Right lobe of liver (tissue), 4 donors: Measurements from ENCODE around the gene BMPR2.

Experiments
- POLR2A ChIP-seq: fragments of 450-650 bp; IDR thresholded peaks from one replicate; pipeline ENCODE4 v1.6.1; 2017; ENCODE audit warnings: antibody characterized with exemption, mild to moderate bottlenecking
- TF ChIP-seq, protein P1 (sequence below), 4 donors: fragments of 200-600 bp in 3 of 4; fragments of 450-650 bp in 1 of 4; IDR thresholded peaks; one replicate each; pipeline versions ENCODE4 v1.5.1 to v1.8.0; 2016 to 2022; ENCODE audit warnings: antibody characterized with exemption in 4 of 4, mild to moderate bottlenecking in 2 of 4
- donor health status: DM: no; HTN: no; CAD: no.
- donor health status: DM: no; HTN: no; CAD: no.
- donor health status: DM: no; HTN: yes; CAD: no.

DNA sequence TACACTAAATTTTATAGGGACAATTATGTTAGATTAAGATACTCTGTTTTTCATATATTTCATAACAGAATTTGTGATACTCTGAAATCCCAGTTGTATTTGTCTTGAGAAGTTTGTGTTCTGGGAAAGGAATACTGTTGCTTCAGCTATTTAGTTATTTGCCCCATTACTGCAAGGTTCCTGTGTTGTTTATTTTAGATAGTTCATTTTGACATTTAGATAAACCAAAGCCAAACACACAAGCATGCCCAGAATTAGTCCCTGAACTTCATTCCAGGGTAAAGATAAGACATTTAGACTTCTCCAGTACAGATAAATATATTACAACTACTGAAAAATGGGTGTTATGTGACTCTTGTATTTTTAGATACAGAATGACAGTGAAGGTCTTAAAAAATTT is 74.7 kb downstream of the BMPR2 start:
- TF ChIP-seq, protein P1, sequence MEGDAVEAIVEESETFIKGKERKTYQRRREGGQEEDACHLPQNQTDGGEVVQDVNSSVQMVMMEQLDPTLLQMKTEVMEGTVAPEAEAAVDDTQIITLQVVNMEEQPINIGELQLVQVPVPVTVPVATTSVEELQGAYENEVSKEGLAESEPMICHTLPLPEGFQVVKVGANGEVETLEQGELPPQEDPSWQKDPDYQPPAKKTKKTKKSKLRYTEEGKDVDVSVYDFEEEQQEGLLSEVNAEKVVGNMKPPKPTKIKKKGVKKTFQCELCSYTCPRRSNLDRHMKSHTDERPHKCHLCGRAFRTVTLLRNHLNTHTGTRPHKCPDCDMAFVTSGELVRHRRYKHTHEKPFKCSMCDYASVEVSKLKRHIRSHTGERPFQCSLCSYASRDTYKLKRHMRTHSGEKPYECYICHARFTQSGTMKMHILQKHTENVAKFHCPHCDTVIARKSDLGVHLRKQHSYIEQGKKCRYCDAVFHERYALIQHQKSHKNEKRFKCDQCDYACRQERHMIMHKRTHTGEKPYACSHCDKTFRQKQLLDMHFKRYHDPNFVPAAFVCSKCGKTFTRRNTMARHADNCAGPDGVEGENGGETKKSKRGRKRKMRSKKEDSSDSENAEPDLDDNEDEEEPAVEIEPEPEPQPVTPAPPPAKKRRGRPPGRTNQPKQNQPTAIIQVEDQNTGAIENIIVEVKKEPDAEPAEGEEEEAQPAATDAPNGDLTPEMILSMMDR (IDR thresholded peaks at IDR 0.05), result no peak
- no peak for TF ChIP-seq POLR2A
